ENCODE data around the gene DNLZ. TPM values are rescaled to one million over a fixed set of nuclear protein-coding genes. Genes with fewer than 3 reads are reported as not detected.
"Not testable (repeated sequence)": the region's sequence is repeated elsewhere in the genome, so short reads cannot be mapped to it uniquely, and the experiment has no call there.

The DNLZ gene
- total and polyA plus RNA-seq, 2 donors (not counting 1 experiment from before 2014, with no cell fraction given) = 7.4 to 14.2 TPM

GRCh38 chr9:136405904-136406303 is 42.4 kb upstream of the DNLZ start:
- H3K9ac ChIP-seq (ENCODE audit: insufficient read depth, low read length); H3K27me3 ChIP-seq (ENCODE audit: control insufficient read depth, insufficient read depth, low read length); DNase-seq (ENCODE audit: low read depth in 2 of 2); H3K9me3 ChIP-seq (ENCODE audit: control insufficient read depth, insufficient read depth, low read depth, low read length); H3K27ac ChIP-seq (ENCODE audit: insufficient read depth, low read length); H3K4me2 ChIP-seq (ENCODE audit: extremely low read depth, insufficient read depth, low read length); H3K4me1 ChIP-seq (ENCODE audit: control insufficient read depth, extremely low read depth, insufficient read depth, low read length); H4K20me1 ChIP-seq (ENCODE audit: control insufficient read depth, extremely low read depth, insufficient read depth, low read length); H2AFZ ChIP-seq (ENCODE audit: low read length); H3K4me3 ChIP-seq (replicated peaks in 1 of 4; ENCODE audit: control extremely low read depth in 1 of 4, insufficient read depth in 1 of 4, low read depth in 3 of 4, low read length in 4 of 4): not testable (repeated sequence)
- Histone ChIP-seq H3K79me2 (ENCODE audit: control insufficient read depth, insufficient read depth, low read length) (peaks cover 17% of the 10 kb centered on the region), H3K36me3 (ENCODE audit: control insufficient read depth, insufficient read depth, low read length) (peaks cover 24% of the 10 kb centered on the region)

- no peaks in the 10 kb centered on the region for H3K9me3 ChIP-seq (ENCODE audit: control insufficient read depth, insufficient read depth, low read depth, low read length)
- H2AFZ ChIP-seq (ENCODE audit: low read length) = no peak overlapping the region
- H3K79me2 ChIP-seq (ENCODE audit: control insufficient read depth, insufficient read depth, low read length) = peaks cover 13% of the 10 kb centered on the region
- H3K36me3 ChIP-seq (ENCODE audit: control insufficient read depth, insufficient read depth, low read length) = peaks cover 24% of the 10 kb centered on the region
- no peak overlapping the region for H3K4me3 ChIP-seq (replicated peaks in 1 of 4; ENCODE audit: control extremely low read depth in 1 of 4, insufficient read depth in 1 of 4, low read depth in 3 of 4, low read length in 4 of 4)
- peaks cover 2% of the 10 kb centered on the region for H3K4me1 ChIP-seq (ENCODE audit: control insufficient read depth, extremely low read depth, insufficient read depth, low read length)
- H3K27ac ChIP-seq (ENCODE audit: insufficient read depth, low read length) = no peak overlapping the region
- no peak overlapping the region for H3K4me2 ChIP-seq (ENCODE audit: extremely low read depth, insufficient read depth, low read length)
- no peak for DNase-seq (ENCODE audit: low read depth in 2 of 2)
- TF ChIP-seq EZH2 (IDR thresholded peaks at IDR 0.05; ENCODE audit: low read length, missing control alignments) (no peak), CTCF (conservative IDR thresholded peaks at IDR 0.05 in 1 of 2, IDR thresholded peaks at IDR 0.05 in 1 of 2; ENCODE audit: low read depth in 1 of 2, low read length in 2 of 2) (no peak)
- no peaks in the 10 kb centered on the region for H4K20me1 ChIP-seq (ENCODE audit: control insufficient read depth, extremely low read depth, insufficient read depth, low read length)
- H3K9ac ChIP-seq (ENCODE audit: insufficient read depth, low read length) = no peak overlapping the region
- no peaks in the 10 kb centered on the region for H3K27me3 ChIP-seq (ENCODE audit: control insufficient read depth, insufficient read depth, low read length)
Observed at GRCh38 chr9:136405481-136405880, 41.9 kb upstream of the DNLZ start.

GRCh38 chr9:136404801-136405136 is 41.2 kb upstream of the DNLZ start:
- H3K79me2 ChIP-seq (ENCODE audit: control insufficient read depth, insufficient read depth, low read length) = peaks cover 11% of the 10 kb centered on the region
- H3K4me2 ChIP-seq (ENCODE audit: extremely low read depth, insufficient read depth, low read length) = no peak overlapping the region
- no peaks in the 10 kb centered on the region for H3K27me3 ChIP-seq (ENCODE audit: control insufficient read depth, insufficient read depth, low read length)
- H4K20me1 ChIP-seq (ENCODE audit: control insufficient read depth, extremely low read depth, insufficient read depth, low read length) = no peaks in the 10 kb centered on the region
- H3K4me3 ChIP-seq (replicated peaks in 1 of 4; ENCODE audit: control extremely low read depth in 1 of 4, insufficient read depth in 1 of 4, low read depth in 3 of 4, low read length in 4 of 4) = no peak overlapping the region
- H3K36me3 ChIP-seq (ENCODE audit: control insufficient read depth, insufficient read depth, low read length) = peaks cover 24% of the 10 kb centered on the region
- DNase-seq (ENCODE audit: low read depth in 2 of 2) = no peak
- TF ChIP-seq EZH2 (IDR thresholded peaks at IDR 0.05; ENCODE audit: low read length, missing control alignments) (no peak), CTCF (conservative IDR thresholded peaks at IDR 0.05 in 1 of 2, IDR thresholded peaks at IDR 0.05 in 1 of 2; ENCODE audit: low read depth in 1 of 2, low read length in 2 of 2) (no peak)
- H3K9me3 ChIP-seq (ENCODE audit: control insufficient read depth, insufficient read depth, low read depth, low read length) = no peaks in the 10 kb centered on the region
- H2AFZ ChIP-seq (ENCODE audit: low read length) = no peak overlapping the region
- H3K4me1 ChIP-seq (ENCODE audit: control insufficient read depth, extremely low read depth, insufficient read depth, low read length) = peaks cover 3% of the 10 kb centered on the region
- H3K27ac ChIP-seq (ENCODE audit: insufficient read depth, low read length) = no peak overlapping the region
- H3K9ac ChIP-seq (ENCODE audit: insufficient read depth, low read length) = no peak overlapping the region

All from fibroblast of lung (primary cell).